ENCODE measurements around the gene SLC35F3.

DNA sequence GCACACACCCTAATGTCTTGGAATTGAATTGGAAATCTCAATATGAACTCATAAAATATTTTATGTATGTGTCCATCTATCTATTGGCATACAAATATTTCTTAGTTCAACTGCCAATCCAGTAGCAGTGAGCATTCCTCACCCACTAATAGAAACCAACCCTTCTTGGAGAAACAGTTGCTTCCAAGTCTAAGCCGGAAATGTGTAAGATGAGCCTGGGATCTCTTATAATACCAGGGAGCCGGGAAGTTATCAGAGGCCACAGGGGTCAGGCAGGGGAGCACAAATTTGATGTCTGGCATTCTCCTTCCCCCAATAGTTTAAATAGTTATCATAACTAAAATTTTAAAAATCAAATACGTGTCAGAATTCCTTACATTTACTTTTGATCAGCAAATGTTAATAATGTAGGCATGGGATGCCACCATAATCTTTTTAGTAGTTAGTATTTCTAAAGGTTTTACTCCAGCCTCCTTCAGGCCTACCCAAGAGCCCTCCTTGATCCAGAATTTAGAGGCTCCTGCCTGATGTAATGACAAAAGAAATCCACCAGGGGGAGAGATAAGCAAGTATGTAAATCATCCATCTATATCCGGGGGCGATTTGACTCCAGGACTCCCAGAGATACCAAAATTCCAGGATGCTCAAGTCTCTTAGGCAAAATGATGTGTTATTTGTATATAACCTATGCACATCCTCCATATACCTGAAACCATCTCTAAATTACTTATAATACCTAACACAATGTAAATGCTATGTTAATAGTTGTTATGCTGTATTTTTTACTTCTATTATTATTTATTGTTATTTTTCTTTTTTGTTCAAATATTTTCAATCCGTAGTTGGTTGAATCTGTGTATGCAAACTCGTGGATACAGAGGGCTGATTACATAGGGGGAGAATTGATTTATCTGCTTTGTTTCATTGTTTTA is 250.1 kb downstream of the SLC35F3 start:
- TF ChIP-seq, protein P1, sequence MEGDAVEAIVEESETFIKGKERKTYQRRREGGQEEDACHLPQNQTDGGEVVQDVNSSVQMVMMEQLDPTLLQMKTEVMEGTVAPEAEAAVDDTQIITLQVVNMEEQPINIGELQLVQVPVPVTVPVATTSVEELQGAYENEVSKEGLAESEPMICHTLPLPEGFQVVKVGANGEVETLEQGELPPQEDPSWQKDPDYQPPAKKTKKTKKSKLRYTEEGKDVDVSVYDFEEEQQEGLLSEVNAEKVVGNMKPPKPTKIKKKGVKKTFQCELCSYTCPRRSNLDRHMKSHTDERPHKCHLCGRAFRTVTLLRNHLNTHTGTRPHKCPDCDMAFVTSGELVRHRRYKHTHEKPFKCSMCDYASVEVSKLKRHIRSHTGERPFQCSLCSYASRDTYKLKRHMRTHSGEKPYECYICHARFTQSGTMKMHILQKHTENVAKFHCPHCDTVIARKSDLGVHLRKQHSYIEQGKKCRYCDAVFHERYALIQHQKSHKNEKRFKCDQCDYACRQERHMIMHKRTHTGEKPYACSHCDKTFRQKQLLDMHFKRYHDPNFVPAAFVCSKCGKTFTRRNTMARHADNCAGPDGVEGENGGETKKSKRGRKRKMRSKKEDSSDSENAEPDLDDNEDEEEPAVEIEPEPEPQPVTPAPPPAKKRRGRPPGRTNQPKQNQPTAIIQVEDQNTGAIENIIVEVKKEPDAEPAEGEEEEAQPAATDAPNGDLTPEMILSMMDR (IDR thresholded peaks at IDR 0.05) = peak; percentile 74 to 82 (median 80)
- no peak for TF ChIP-seq POLR2A (IDR thresholded peaks at IDR 0.05)

Measured in right lobe of liver (tissue), 4 donors.